ENCODE results near the gene ALDH1L2. TPM values are rescaled to one million over a fixed set of nuclear protein-coding genes. Genes with fewer than 3 reads are reported as not detected.

ALDH1L2 gene
- polyA plus RNA-seq, 1 donor (not counting 4 experiments of a cell fraction or from before 2014, with no cell fraction given), result 1.8 TPM

DNA sequence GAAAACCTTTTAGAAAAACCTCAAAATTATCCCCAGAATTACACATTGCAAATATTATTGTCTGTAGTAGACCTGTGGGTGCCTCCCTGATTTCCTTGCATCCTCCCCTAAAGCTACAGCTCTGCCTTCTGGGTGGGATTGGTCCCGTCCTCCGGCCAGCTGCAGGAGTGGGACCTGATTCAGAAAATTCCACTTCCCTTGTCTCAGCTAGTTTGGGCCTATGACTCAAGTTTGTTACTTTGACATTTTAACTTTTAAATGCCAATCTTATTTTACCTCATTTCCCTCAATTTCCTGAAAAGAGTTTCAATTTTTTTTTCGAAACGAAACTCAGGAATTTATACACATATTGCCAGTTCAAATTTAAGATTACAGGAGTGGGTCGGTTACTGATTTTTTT is 113.0 kb downstream of the ALDH1L2 start:
- Histone ChIP-seq H3K4me2 (ENCODE audit: control insufficient read depth, extremely low read depth, insufficient read depth, low read depth, low read length) (no peak overlapping the region), H3K4me3 (ENCODE audit: control insufficient read depth in 2 of 3, extremely low read depth in 1 of 3, insufficient read depth in 2 of 3, low read depth in 1 of 3, low read length in 3 of 3) (no peak overlapping the region), H3K27ac (ENCODE audit: control insufficient read depth, insufficient read depth, low read length) (no peak overlapping the region), H3K36me3 (ENCODE audit: control insufficient read depth in 2 of 2, extremely low read depth in 1 of 2, insufficient read depth in 2 of 2, low read length in 2 of 2) (no peaks in the 10 kb centered on the region), H3K79me2 (ENCODE audit: control insufficient read depth, insufficient read depth, low read length) (no peaks in the 10 kb centered on the region), H3K9ac (ENCODE audit: control insufficient read depth, extremely low read depth, insufficient read depth, low read length) (no peak overlapping the region), H3K27me3 (ENCODE audit: control insufficient read depth, extremely low read depth, insufficient read depth, low read length) (no peaks in the 10 kb centered on the region), H3K9me1 (ENCODE audit: control insufficient read depth, extremely low read depth, insufficient read depth, low read length) (no peaks in the 10 kb centered on the region), H3K9me3 (ENCODE audit: control insufficient read depth, low read depth, low read length) (no peaks in the 10 kb centered on the region), H4K20me1 (ENCODE audit: control insufficient read depth, extremely low read depth, insufficient read depth, low read length) (no peaks in the 10 kb centered on the region), H3K4me1 (ENCODE audit: control insufficient read depth, extremely low read depth, insufficient read depth, low read length) (peaks cover 30% of the 10 kb centered on the region), H2AFZ (ENCODE audit: control insufficient read depth, low read length) (peak overlapping the region; percentile 12)
- FAIRE-seq (no peak), DNase-seq (ENCODE audit: low read depth, low spot score) (no peak)
- dilution Hi-C loops (cut with MboI; ENCODE audit: extremely low pct_ligation_motif_present, low sequenced_read_pairs), result no loop called here
- TF ChIP-seq EZH2 (IDR thresholded peaks at IDR 0.05; ENCODE audit: low read length), result no peak
- TF ChIP-seq, protein P1, sequence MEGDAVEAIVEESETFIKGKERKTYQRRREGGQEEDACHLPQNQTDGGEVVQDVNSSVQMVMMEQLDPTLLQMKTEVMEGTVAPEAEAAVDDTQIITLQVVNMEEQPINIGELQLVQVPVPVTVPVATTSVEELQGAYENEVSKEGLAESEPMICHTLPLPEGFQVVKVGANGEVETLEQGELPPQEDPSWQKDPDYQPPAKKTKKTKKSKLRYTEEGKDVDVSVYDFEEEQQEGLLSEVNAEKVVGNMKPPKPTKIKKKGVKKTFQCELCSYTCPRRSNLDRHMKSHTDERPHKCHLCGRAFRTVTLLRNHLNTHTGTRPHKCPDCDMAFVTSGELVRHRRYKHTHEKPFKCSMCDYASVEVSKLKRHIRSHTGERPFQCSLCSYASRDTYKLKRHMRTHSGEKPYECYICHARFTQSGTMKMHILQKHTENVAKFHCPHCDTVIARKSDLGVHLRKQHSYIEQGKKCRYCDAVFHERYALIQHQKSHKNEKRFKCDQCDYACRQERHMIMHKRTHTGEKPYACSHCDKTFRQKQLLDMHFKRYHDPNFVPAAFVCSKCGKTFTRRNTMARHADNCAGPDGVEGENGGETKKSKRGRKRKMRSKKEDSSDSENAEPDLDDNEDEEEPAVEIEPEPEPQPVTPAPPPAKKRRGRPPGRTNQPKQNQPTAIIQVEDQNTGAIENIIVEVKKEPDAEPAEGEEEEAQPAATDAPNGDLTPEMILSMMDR (optimal IDR thresholded peaks at IDR 0.05 in 1 of 3, IDR thresholded peaks at IDR 0.05 in 1 of 3, conservative IDR thresholded peaks at IDR 0.05 in 1 of 3; ENCODE audit: extremely low read depth in 1 of 3, insufficient read depth in 2 of 3, low read length in 3 of 3), result no peak

Other genes with a start within 250 kb of the ALDH1L2 start
- 1.0 to 1.5 TPM (median 1.2 TPM) in 3 replicates for gene SLC41A2, start 126.2 kb downstream of the ALDH1L2 start, polyA plus RNA-seq
- 7.9 to 16.7 TPM (median 9.2 TPM) in 3 replicates for gene NOPCHAP1, start 98.1 kb downstream of the ALDH1L2 start, polyA plus RNA-seq
- gene WASHC4, start 23.3 kb upstream of the ALDH1L2 start, polyA plus RNA-seq, result 32.4 to 58.1 TPM (median 42.0 TPM) in 3 replicates
- 16.2 to 26.1 TPM (median 22.2 TPM) in 3 replicates for gene APPL2, start 151.7 kb upstream of the ALDH1L2 start, polyA plus RNA-seq
- 114 to 160 TPM (median 123 TPM) in 3 replicates for gene C12orf75, start 246.2 kb upstream of the ALDH1L2 start, polyA plus RNA-seq